ENCODE measurements around the gene CMIP. TPM values are rescaled to one million over a fixed set of nuclear protein-coding genes. Genes with fewer than 3 reads are reported as not detected.

The CMIP gene
- total RNA-seq, 4 donors from 2014 or later = 17.1 to 60.5 (median 39.7) TPM

DNA sequence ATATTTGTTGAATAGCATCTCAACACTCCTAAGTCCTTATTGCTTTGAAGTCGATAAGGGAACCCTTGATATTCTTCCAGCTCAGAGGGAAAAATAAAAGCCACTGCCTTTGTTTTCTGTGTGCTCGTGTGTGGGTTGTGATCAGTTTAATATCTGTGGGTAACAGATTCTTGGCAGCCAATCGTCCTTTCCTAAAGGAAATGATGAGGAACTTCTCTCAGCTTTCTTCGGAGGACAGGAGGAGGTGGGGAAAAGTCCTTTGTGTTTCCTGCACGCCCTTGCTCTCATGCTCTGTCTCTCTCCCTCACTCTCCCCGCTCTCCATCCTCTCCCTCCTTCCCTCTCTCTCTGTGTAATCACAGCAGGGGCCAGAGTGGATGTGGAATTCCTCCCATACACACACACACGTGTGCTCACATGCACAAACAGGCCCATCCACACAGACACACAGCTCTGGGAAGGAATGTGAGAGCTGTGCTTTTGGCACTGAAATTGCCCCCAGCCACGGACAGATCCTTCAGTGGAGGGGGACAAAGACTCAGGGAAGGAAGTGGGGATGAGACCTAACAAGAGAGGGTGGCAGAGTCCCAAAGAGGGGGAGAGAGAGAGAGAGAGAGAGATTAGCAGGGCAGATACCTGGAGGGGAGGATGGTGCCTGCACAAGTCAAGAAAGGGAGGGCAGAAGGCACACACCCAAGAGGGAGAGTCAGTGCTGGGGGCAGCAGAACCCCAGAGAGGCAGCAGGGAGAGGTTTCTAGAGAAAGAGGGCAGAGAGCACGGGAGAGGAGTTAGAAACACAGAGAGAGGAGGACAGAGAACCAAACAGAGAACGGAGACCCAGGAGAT is 250.9 kb downstream of the CMIP start:
- no peak overlapping the region for H3K4me3 ChIP-seq
- no peaks in the 10 kb centered on the region for H3K27me3 ChIP-seq
- no peaks in the 10 kb centered on the region for H3K9me3 ChIP-seq
- intact Hi-C loops (cut with DNase I) = no loop called here
- H3K36me3 ChIP-seq = peaks cover 15 to 88% (median 27%) of the 10 kb centered on the region in 3 donors
- TF ChIP-seq, protein P1, sequence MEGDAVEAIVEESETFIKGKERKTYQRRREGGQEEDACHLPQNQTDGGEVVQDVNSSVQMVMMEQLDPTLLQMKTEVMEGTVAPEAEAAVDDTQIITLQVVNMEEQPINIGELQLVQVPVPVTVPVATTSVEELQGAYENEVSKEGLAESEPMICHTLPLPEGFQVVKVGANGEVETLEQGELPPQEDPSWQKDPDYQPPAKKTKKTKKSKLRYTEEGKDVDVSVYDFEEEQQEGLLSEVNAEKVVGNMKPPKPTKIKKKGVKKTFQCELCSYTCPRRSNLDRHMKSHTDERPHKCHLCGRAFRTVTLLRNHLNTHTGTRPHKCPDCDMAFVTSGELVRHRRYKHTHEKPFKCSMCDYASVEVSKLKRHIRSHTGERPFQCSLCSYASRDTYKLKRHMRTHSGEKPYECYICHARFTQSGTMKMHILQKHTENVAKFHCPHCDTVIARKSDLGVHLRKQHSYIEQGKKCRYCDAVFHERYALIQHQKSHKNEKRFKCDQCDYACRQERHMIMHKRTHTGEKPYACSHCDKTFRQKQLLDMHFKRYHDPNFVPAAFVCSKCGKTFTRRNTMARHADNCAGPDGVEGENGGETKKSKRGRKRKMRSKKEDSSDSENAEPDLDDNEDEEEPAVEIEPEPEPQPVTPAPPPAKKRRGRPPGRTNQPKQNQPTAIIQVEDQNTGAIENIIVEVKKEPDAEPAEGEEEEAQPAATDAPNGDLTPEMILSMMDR (IDR thresholded peaks at IDR 0.05) = no peak
- no peak for TF ChIP-seq POLR2A (IDR thresholded peaks at IDR 0.05)
- peaks cover 32 to 71% (median 54%) of the 10 kb centered on the region in 3 donors for H3K4me1 ChIP-seq
- WGBS, 2 donors = 14 to 30% methylated on average over 10 of the region's 10 CpGs
- DNase-seq = no peak
- peak overlapping the region; percentile 60 to 85 (median 80) for H3K27ac ChIP-seq

DNA sequence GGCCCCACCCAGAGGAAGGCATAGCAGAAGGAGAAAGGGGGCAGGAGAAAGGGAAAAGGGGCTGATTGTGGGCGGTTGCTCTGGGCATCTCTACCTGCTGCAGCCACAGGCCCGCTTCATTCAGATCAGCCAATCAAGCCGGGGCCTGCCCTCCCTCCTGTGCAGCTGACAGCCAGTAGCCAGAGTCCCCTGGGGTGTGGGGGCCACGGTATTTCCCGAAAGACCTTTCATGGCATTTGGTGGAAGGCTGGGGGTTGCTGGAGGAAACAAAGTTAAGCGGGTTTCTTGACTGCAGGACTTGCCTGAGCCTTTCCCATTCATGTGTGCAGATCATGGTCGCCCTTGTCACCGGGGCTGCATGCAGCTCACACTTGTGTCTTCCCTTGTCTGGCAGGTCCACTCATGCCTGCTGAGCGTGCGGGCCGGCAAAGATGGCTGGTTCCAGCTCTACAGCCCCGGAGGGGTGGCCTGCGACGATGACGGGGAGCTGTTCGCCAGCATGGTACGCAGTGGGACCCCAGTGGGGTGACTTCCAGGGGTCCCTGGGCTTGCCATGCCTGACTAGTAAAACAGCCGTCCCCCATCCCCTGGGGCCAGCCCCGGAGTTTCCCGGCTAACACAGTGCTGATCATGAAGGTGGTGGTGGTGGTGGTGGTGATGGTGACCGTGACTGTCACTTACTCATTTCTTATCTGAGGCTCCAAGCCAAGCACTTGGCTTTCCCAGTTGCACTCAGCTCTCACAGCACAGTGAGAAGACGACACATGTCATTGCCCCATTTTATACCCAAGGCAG is 251.8 kb downstream of the CMIP start:
- Histone ChIP-seq H3K36me3 (peaks cover 15 to 89% (median 26%) of the 10 kb centered on the region in 3 donors), H3K4me3 (no peak overlapping the region), H3K9me3 (no peaks in the 10 kb centered on the region), H3K27me3 (no peaks in the 10 kb centered on the region), H3K4me1 (peaks cover 29 to 71% (median 54%) of the 10 kb centered on the region in 3 donors), H3K27ac (peak overlapping the region; percentile 60 to 85 (median 80))
- WGBS, 2 donors = 38 to 63% methylated on average over 6 to 19 of the region's 22 CpGs
- DNase-seq = no peak
- intact Hi-C loops (cut with DNase I) = no loop called here
- TF ChIP-seq POLR2A (IDR thresholded peaks at IDR 0.05) = no peak
- TF ChIP-seq, protein P1 (IDR thresholded peaks at IDR 0.05) = no peak

DNA sequence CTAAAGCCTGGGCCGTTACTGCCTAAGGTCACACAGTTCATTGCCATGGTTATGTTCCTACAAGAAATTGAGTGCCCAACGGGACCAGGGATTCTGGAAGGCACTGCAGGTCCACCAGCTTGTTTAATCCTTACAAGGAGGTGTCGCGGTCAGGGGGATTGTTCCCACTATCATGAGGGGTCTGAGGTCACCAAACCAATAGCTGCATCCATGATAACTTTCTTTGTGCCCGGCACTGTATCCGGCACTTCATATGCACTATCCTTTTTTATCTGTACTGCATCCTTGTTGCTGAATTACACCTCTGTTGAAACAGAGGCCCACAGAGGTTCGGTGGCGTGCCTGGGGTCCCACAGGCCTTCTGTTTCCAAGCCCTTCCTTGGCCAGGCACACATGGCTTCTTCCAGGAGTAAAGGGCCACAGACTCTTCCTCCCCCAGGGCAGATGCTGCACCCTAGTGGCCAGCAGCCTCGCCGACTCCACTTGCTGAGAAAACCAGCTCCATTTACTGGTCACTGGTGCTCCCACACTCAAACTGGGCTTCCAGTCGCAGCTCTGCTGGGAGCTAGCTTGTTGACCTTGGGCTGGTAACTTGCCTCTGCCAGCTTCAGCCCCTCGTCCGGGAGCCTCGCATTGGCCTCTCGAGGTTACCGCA is 252.5 kb downstream of the CMIP start:
- H3K9me3 ChIP-seq = no peaks in the 10 kb centered on the region
- DNase-seq = no peak
- no peak for TF ChIP-seq POLR2A (IDR thresholded peaks at IDR 0.05)
- TF ChIP-seq, protein P1 (IDR thresholded peaks at IDR 0.05) = peak; percentile 47 to 77 (median 65)
- WGBS, 2 donors = 67 to 82% methylated on average over 10 to 12 of the region's 16 CpGs
- H3K27ac ChIP-seq = peak overlapping the region; percentile 60 to 85 (median 80)
- intact Hi-C loops (cut with DNase I) = no loop called here
- no peak overlapping the region for H3K4me3 ChIP-seq
- H3K27me3 ChIP-seq = no peaks in the 10 kb centered on the region
- H3K36me3 ChIP-seq = peaks cover 15 to 89% (median 19%) of the 10 kb centered on the region in 3 donors
- peaks cover 29 to 68% (median 54%) of the 10 kb centered on the region in 3 donors for H3K4me1 ChIP-seq

DNA sequence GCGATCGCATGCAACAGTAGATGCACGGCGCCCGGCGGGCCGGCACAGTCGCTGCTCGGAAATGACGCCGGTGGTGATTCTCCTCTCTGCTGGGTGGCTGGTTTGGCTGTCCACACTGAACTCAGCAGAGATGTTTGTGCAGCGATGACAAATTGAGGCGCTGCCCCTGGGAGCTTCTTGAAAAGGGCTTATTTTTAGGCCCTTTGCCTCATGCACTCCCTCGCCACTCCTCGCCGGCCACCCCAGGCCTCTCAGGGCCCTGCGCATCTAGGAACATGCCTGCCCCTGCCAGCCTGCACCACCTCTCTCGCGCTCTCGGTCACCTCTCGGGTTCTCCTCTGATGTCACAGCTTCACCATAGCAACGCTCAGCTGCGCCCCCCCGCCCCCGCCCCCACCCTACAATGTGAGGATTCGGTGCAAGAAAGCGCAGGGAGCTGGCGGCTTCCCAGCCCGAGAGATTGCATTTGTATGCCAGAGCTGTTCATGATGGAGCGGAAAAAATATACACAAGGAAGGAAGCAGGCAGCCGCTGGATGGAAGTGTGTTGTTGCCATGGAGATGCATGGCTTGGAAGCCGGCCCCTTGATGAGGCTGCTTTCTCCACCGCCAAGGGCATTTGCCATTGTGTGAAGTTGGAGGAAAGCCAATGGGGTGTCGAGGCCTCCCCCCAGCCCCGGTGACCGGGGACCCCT is 253.2 kb downstream of the CMIP start:
- peaks cover 23 to 61% (median 49%) of the 10 kb centered on the region in 3 donors for H3K4me1 ChIP-seq
- intact Hi-C loops (cut with DNase I) = no loop called here
- DNase-seq = no peak
- WGBS, 2 donors = 32 to 61% methylated on average over 16 to 21 of the region's 36 CpGs
- no peaks in the 10 kb centered on the region for H3K27me3 ChIP-seq
- H3K36me3 ChIP-seq = peaks cover 15 to 89% (median 19%) of the 10 kb centered on the region in 3 donors
- no peak for TF ChIP-seq POLR2A (IDR thresholded peaks at IDR 0.05)
- TF ChIP-seq, protein P1 (IDR thresholded peaks at IDR 0.05) = no peak
- no peak overlapping the region for H3K4me3 ChIP-seq
- H3K27ac ChIP-seq = peak overlapping the region; percentile 60 to 85 (median 80)
- H3K9me3 ChIP-seq = no peaks in the 10 kb centered on the region

Measured in esophagus squamous epithelium (tissue), 5 donors.